Activated CD4-positive, alpha-beta T cell treated with anti-CD3 and anti-CD28 coated beads, Interleukin-2, amount 50 U/mL, for 24 hours (primary cell): Measurements from ENCODE around the gene DCUN1D2.

Experiments
- DNase-seq, 2 donors: peaks; one replicate each; pipeline ENCODE4 v3.0.0-alpha.2; 2020; ENCODE audit warnings: low read depth in 1 of 2, low spot score in 1 of 2

Gene DCUN1D2

GRCh38 chr13:113425941-113426590 is 64.4 kb downstream of the DCUN1D2 start:
- no peak for DNase-seq

- DNase-seq, result no peak
These were observed 66.9 kb downstream of the DCUN1D2 start for GRCh38 chr13:113423520-113424163.

- DNase-seq, result no peak
These were observed 67.5 kb downstream of the DCUN1D2 start for GRCh38 chr13:113422807-113423519.

- DNase-seq, result no peak
These were observed 68.7 kb downstream of the DCUN1D2 start for GRCh38 chr13:113421673-113422270.

- no peak for DNase-seq
These were observed 69.5 kb downstream of the DCUN1D2 start for GRCh38 chr13:113420833-113421600.

GRCh38 chr13:113420232-113420631 is 70.3 kb downstream of the DCUN1D2 start:
- no peak for DNase-seq

- DNase-seq, result no peak
These were observed 70.8 kb downstream of the DCUN1D2 start for GRCh38 chr13:113419531-113420193.

GRCh38 chr13:113418722-113419049 is 71.8 kb downstream of the DCUN1D2 start:
- DNase-seq, result no peak

- DNase-seq, result no peak
These were observed 72.4 kb downstream of the DCUN1D2 start for GRCh38 chr13:113417836-113418721.

- DNase-seq, result no peak
These were observed 73.3 kb downstream of the DCUN1D2 start for GRCh38 chr13:113417008-113417751.

GRCh38 chr13:113415825-113416224 is 74.7 kb downstream of the DCUN1D2 start:
- no peak for DNase-seq

GRCh38 chr13:113415032-113415431 is 75.5 kb downstream of the DCUN1D2 start:
- DNase-seq, result no peak

GRCh38 chr13:113414335-113414734 is 76.2 kb downstream of the DCUN1D2 start:
- no peak for DNase-seq

- DNase-seq, result no peak
These were observed 76.6 kb downstream of the DCUN1D2 start for GRCh38 chr13:113413898-113414282.

GRCh38 chr13:113413178-113413897 is 77.2 kb downstream of the DCUN1D2 start:
- DNase-seq, result no peak

GRCh38 chr13:113412440-113412839 is 78.1 kb downstream of the DCUN1D2 start:
- DNase-seq, result no peak

GRCh38 chr13:113411216-113412023 is 79.1 kb downstream of the DCUN1D2 start:
- DNase-seq, result no peak
